Ovary (tissue), 3 donors: ENCODE results near the gene TENM3.

Source experiments
- EP300 ChIP-seq: sonication (generic); formaldehyde crosslinking; IDR thresholded peaks from one replicate; pipeline ENCODE4 v1.6.1; 2017; ENCODE audit warnings: antibody characterized with exemption
- POLR2A ChIP-seq: fragments of 450-650 bp; IDR thresholded peaks from one replicate; pipeline ENCODE4 v1.6.1; 2017; ENCODE audit warnings: antibody characterized with exemption, mild to moderate bottlenecking, moderate library complexity
- TF ChIP-seq, protein P1 (sequence below), 3 donors: fragments of 450-650 bp in 2 of 3; fragments of 200-600 bp in 1 of 3; IDR thresholded peaks; one replicate each; pipeline versions ENCODE4 v1.5.1 to v1.8.0; 2016 to 2022; ENCODE audit warnings: antibody characterized with exemption in 3 of 3, mild to moderate bottlenecking in 1 of 3
- donor health status: DM: no; HTN: no; CAD: no.

DNA sequence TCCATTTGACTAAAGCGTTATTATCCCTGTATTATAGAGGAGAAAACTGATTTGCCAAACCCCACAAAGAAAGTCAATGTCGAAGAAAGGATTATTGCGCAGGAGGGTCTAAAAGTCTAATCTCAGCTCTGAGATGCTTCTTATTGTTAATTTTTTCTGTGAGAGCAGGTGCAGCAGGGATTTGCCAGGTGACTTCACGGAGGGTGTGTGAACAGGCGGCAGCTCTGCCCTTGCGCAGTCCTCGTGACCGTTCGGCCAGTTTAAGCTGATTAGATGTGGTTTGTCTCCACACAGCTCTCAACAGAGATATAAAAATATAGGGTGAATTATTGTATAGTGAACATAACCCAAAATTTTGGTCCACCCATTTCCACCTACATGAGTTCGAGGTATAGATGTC is 28.5 kb downstream of the TENM3 start:
- TF ChIP-seq, protein P1, sequence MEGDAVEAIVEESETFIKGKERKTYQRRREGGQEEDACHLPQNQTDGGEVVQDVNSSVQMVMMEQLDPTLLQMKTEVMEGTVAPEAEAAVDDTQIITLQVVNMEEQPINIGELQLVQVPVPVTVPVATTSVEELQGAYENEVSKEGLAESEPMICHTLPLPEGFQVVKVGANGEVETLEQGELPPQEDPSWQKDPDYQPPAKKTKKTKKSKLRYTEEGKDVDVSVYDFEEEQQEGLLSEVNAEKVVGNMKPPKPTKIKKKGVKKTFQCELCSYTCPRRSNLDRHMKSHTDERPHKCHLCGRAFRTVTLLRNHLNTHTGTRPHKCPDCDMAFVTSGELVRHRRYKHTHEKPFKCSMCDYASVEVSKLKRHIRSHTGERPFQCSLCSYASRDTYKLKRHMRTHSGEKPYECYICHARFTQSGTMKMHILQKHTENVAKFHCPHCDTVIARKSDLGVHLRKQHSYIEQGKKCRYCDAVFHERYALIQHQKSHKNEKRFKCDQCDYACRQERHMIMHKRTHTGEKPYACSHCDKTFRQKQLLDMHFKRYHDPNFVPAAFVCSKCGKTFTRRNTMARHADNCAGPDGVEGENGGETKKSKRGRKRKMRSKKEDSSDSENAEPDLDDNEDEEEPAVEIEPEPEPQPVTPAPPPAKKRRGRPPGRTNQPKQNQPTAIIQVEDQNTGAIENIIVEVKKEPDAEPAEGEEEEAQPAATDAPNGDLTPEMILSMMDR (IDR thresholded peaks at IDR 0.05), result no peak
- TF ChIP-seq POLR2A (no peak), EP300 (no peak)
